MM.1S (cell line): ENCODE data around the gene ST3GAL3.

Experiments used
- DNase-seq: peaks from one replicate; pipeline ENCODE4 v3.0.0-alpha.2; 2015
- H2AFZ ChIP-seq: fragments of 300-600 bp; sonication (generic); 2 replicates; pipeline ENCODE4 v1.6.0; 2016; ENCODE audit warnings: antibody characterized with exemption, low read length
- H3F3A ChIP-seq: fragments of 300-600 bp; sonication (generic); 2 replicates; pipeline ENCODE4 v1.6.1; 2016; ENCODE audit warnings: mild to moderate bottlenecking, antibody characterized with exemption, low read length, moderate library complexity, mixed read lengths; ENCODE audit not compliant: insufficient read depth
- H3K27ac ChIP-seq: fragments of 300-600 bp; sonication (generic); 2 replicates; pipeline ENCODE4 v1.5.1; 2016; ENCODE audit warnings: mild to moderate bottlenecking, low read length
- H3K27me3 ChIP-seq: fragments of 300-600 bp; sonication (generic); replicated peaks from 2 replicates; pipeline ENCODE4 v1.6.0; 2016; ENCODE audit warnings: low read length; ENCODE audit not compliant: insufficient read depth
- H3K36me3 ChIP-seq: fragments of 300-600 bp; sonication (generic); replicated peaks from 2 replicates; pipeline ENCODE4 v1.6.1; 2016; ENCODE audit warnings: mild to moderate bottlenecking, low read length, mixed read lengths; ENCODE audit not compliant: insufficient read depth
- H3K4me1 ChIP-seq: fragments of 300-600 bp; sonication (generic); 2 replicates; pipeline ENCODE4 v1.6.1; 2016; ENCODE audit warnings: low read length, mixed read lengths
- H3K4me2 ChIP-seq: fragments of 300-600 bp; sonication (generic); 2 replicates; pipeline ENCODE4 v1.6.0; 2016; ENCODE audit warnings: low read depth, low read length
- H3K4me3 ChIP-seq: fragments of 300-600 bp; sonication (generic); 2 replicates; pipeline ENCODE4 v1.5.1; 2016; ENCODE audit warnings: low read length, mixed read lengths
- H3K79me2 ChIP-seq: fragments of 300-600 bp; sonication (generic); 2 replicates; pipeline ENCODE4 v1.6.1; 2016; ENCODE audit warnings: mixed run types, low read length, mixed read lengths
- H3K9ac ChIP-seq: fragments of 300-600 bp; sonication (generic); 2 replicates; pipeline ENCODE4 v1.6.1; 2016; ENCODE audit warnings: low read length, mixed read lengths
- H3K9me2 ChIP-seq: fragments of 300-600 bp; sonication (generic); replicated peaks from 2 replicates; pipeline ENCODE4 v1.6.1; 2016; ENCODE audit warnings: mild to moderate bottlenecking, low read length, mixed read lengths; ENCODE audit not compliant: insufficient read depth
- H3K9me3 ChIP-seq: fragments of 300-600 bp; sonication (generic); replicated peaks from 2 replicates; pipeline ENCODE4 v1.6.1; 2016; ENCODE audit warnings: mild to moderate bottlenecking, low read length, mixed read lengths; ENCODE audit not compliant: insufficient read depth
- H4K20me1 ChIP-seq: fragments of 300-600 bp; sonication (generic); 2 replicates; pipeline ENCODE4 v1.6.1; 2016; ENCODE audit warnings: mild to moderate bottlenecking, low read length, moderate library complexity, mixed read lengths; ENCODE audit not compliant: insufficient read depth
- EZH2 ChIP-seq: fragments of 300-600 bp; sonication (generic); optimal IDR thresholded peaks from 2 replicates; pipeline ENCODE3; 2017; ENCODE audit warnings: low read depth, mild to moderate bottlenecking, antibody characterized with exemption, low read length, mixed read lengths
- EZH2phosphoT487 ChIP-seq: fragments of 300-600 bp; sonication (generic); IDR thresholded peaks from 2 replicates; pipeline ENCODE4 v1.6.1; 2018; ENCODE audit warnings: antibody characterized with exemption, low read length
- TF ChIP-seq, protein P1 (sequence below): fragments of 300-600 bp; sonication (generic); IDR thresholded peaks from 2 replicates; pipeline ENCODE4 v1.5.1; 2016; ENCODE audit warnings: antibody characterized with exemption, low read length, mixed read lengths

The ST3GAL3 gene

GRCh38 chr1:43961692-43962091, 254.4 kb downstream of the ST3GAL3 start:
- Histone ChIP-seq H3K36me3 (no peaks in the 10 kb centered on the region), H3K27me3 (no peaks in the 10 kb centered on the region), H3K4me2 (no peak overlapping the region), H3K9me2 (no peaks in the 10 kb centered on the region), H3K9ac (no peak overlapping the region), H3K79me2 (no peaks in the 10 kb centered on the region), H3K4me3 (no peak overlapping the region), H3F3A (no peaks in the 10 kb centered on the region; the same call in 1 of the 2 replicates), H4K20me1 (no peaks in the 10 kb centered on the region), H3K9me3 (no peaks in the 10 kb centered on the region), H3K27ac (no peak overlapping the region), H2AFZ (no peak overlapping the region), H3K4me1 (no peaks in the 10 kb centered on the region)
- TF ChIP-seq, protein P1, sequence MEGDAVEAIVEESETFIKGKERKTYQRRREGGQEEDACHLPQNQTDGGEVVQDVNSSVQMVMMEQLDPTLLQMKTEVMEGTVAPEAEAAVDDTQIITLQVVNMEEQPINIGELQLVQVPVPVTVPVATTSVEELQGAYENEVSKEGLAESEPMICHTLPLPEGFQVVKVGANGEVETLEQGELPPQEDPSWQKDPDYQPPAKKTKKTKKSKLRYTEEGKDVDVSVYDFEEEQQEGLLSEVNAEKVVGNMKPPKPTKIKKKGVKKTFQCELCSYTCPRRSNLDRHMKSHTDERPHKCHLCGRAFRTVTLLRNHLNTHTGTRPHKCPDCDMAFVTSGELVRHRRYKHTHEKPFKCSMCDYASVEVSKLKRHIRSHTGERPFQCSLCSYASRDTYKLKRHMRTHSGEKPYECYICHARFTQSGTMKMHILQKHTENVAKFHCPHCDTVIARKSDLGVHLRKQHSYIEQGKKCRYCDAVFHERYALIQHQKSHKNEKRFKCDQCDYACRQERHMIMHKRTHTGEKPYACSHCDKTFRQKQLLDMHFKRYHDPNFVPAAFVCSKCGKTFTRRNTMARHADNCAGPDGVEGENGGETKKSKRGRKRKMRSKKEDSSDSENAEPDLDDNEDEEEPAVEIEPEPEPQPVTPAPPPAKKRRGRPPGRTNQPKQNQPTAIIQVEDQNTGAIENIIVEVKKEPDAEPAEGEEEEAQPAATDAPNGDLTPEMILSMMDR: no peak
- TF ChIP-seq EZH2 (no peak), EZH2phosphoT487 (no peak)
- DNase-seq: no peak

GRCh38 chr1:43962324-43962723, 255.0 kb downstream of the ST3GAL3 start:
- Histone ChIP-seq H3K4me1 (no peaks in the 10 kb centered on the region), H3K9me2 (no peaks in the 10 kb centered on the region), H2AFZ (no peak overlapping the region), H3K9me3 (no peaks in the 10 kb centered on the region), H3K4me2 (no peak overlapping the region), H4K20me1 (no peaks in the 10 kb centered on the region), H3K9ac (no peak overlapping the region), H3K4me3 (no peak overlapping the region), H3K36me3 (no peaks in the 10 kb centered on the region), H3K79me2 (no peaks in the 10 kb centered on the region), H3K27me3 (no peaks in the 10 kb centered on the region), H3F3A (no peaks in the 10 kb centered on the region; the same call in 1 of the 2 replicates), H3K27ac (no peak overlapping the region)
- TF ChIP-seq EZH2phosphoT487 (no peak), EZH2 (no peak)
- TF ChIP-seq, protein P1: no peak
- no peak for DNase-seq

DNA sequence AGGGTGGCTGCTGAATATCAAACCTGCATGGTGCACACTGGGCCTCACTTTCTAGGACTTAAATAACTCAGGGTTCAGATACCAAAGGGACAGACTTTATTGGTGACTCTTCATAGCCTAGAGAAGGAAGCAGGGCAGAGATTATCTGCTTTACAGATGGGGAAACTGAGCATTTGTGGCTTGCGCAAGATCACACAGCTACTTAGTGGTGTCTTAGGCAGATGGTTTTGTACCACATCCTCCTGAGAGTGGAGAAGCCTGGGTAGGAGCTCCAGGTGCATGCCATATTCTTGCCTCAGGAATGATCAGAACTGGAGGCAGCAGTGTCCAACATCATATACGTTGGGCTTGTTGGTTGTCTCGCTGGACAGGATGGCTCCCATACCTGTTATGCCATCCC, 255.7 kb downstream of the ST3GAL3 start:
- Histone ChIP-seq H3K9me2 (no peaks in the 10 kb centered on the region), H3K9ac (no peak overlapping the region), H3K27ac (no peak overlapping the region), H3K4me1 (no peaks in the 10 kb centered on the region), H4K20me1 (no peaks in the 10 kb centered on the region), H3K4me3 (no peak overlapping the region), H3K9me3 (no peaks in the 10 kb centered on the region), H3K27me3 (no peaks in the 10 kb centered on the region), H2AFZ (no peak overlapping the region), H3K79me2 (no peaks in the 10 kb centered on the region), H3K4me2 (no peak overlapping the region), H3F3A (no peaks in the 10 kb centered on the region; the same call in 1 of the 2 replicates), H3K36me3 (no peaks in the 10 kb centered on the region)
- DNase-seq: no peak
- no peak for TF ChIP-seq EZH2phosphoT487
- no peak for TF ChIP-seq EZH2
- TF ChIP-seq, protein P1: no peak
